GM23248 (cell line): ENCODE measurements around the gene IGLON5. TPM values are rescaled to one million over a fixed set of nuclear protein-coding genes. Genes with fewer than 3 reads are reported as not detected.

Experiments
- DNase-seq: peaks from one replicate; pipeline ENCODE4 v3.0.0-alpha.2; 2015
- H2AFZ ChIP-seq: fragments of 200-600 bp; sonication (generic); 2 replicates; pipeline ENCODE4 v1.6.1; 2016; ENCODE audit warnings: antibody characterized with exemption
- H3F3A ChIP-seq: fragments of 200-600 bp; sonication (generic); 2 replicates; pipeline ENCODE4 v1.6.1; 2016; ENCODE audit warnings: mild to moderate bottlenecking, antibody characterized with exemption, mixed run types; ENCODE audit not compliant: insufficient read depth
- H3K27ac ChIP-seq: fragments of 200-600 bp; sonication (generic); 2 replicates; pipeline ENCODE4 v1.5.1; 2016; ENCODE audit warnings: mild to moderate bottlenecking
- H3K27me3 ChIP-seq: fragments of 200-600 bp; sonication (generic); replicated peaks from 2 replicates; pipeline ENCODE4 v1.6.1; 2016; ENCODE audit warnings: mild to moderate bottlenecking; ENCODE audit not compliant: insufficient read depth
- H3K36me3 ChIP-seq: fragments of 200-600 bp; sonication (generic); 2 replicates; pipeline ENCODE4 v1.6.1; 2016; ENCODE audit warnings: low read depth, mild to moderate bottlenecking
- H3K4me1 ChIP-seq: fragments of 200-600 bp; sonication (generic); 2 replicates; pipeline ENCODE4 v1.6.1; 2016; ENCODE audit warnings: mild to moderate bottlenecking; ENCODE audit not compliant: insufficient read depth
- H3K4me2 ChIP-seq: fragments of 200-600 bp; sonication (generic); one replicate; pipeline ENCODE4 v1.6.1; 2016; ENCODE audit warnings: mild to moderate bottlenecking; ENCODE audit not compliant: unreplicated experiment
- H3K4me3 ChIP-seq: fragments of 200-600 bp; sonication (generic); 2 replicates; pipeline ENCODE4 v1.5.1; 2016; ENCODE audit warnings: mild to moderate bottlenecking
- H3K79me2 ChIP-seq: fragments of 200-600 bp; sonication (generic); 2 replicates; pipeline ENCODE4 v1.6.1; 2016; ENCODE audit warnings: mild to moderate bottlenecking; ENCODE audit not compliant: insufficient read depth
- H3K9ac ChIP-seq: fragments of 200-600 bp; sonication (generic); 2 replicates; pipeline ENCODE4 v1.6.1; 2016; ENCODE audit warnings: mild to moderate bottlenecking
- H3K9me2 ChIP-seq: fragments of 200-600 bp; sonication (generic); 2 replicates; pipeline ENCODE4 v1.6.1; 2016; ENCODE audit warnings: mixed run types, mild to moderate bottlenecking, moderate library complexity; ENCODE audit not compliant: insufficient read depth
- H3K9me3 ChIP-seq: fragments of 200-600 bp; sonication (generic); one replicate; pipeline ENCODE4 v1.6.1; 2017; ENCODE audit warnings: low read depth
- H4K20me1 ChIP-seq: fragments of 200-600 bp; sonication (generic); 2 replicates; pipeline ENCODE4 v1.6.0; 2016; ENCODE audit not compliant: insufficient read depth
- EZH2 ChIP-seq: fragments of 200-600 bp; sonication (generic); IDR thresholded peaks from 2 replicates; pipeline ENCODE4 v1.6.1; 2018; ENCODE audit warnings: antibody characterized with exemption, mild to moderate bottlenecking; ENCODE audit not compliant: insufficient read depth, poor library complexity, severe bottlenecking
- EZH2phosphoT487 ChIP-seq: fragments of 200-600 bp; sonication (generic); IDR thresholded peaks from 2 replicates; pipeline ENCODE4 v1.6.1; 2018; ENCODE audit warnings: antibody characterized with exemption, moderate library complexity, mild to moderate bottlenecking, low read depth; ENCODE audit not compliant: insufficient read depth
- WGBS, 2 experiments: methylation state at CpG; one replicate each; pipeline ENCODE4 v1.1.6; 2015 to 2017; ENCODE audit warnings: low lambda C conversion rate in 2 of 2, low coverage in 1 of 2; ENCODE audit errors: missing lambda C conversion rate in 2 of 2; 5-methylcytosine and 5-hydroxymethylcytosine counted together
- in situ Hi-C: fragments of 300-500 bp; cut with MboI; formaldehyde crosslinking; loops from 2 replicates; pipeline ENCODE4 v1.15.0; 2020
- polyA plus RNA-seq: library from polyadenylated mRNA; unstranded; fragments of >200 nt; fragmentation: Nextera tagmentation; extraction: Ambion mirVana; gene quantifications from 2 replicates; pipeline ENCODE4 v1.2.1, GENCODE V29; 2016
- total RNA-seq: library from RNA; depleted of rRNA; stranded (reverse); fragments of >200 nt; shearing (Covaris generic); gene quantifications from 2 replicates; pipeline ENCODE4 v1.2.3, GENCODE V29; 2014; rRNA removed

Gene IGLON5
- total RNA-seq (not detected in 2 replicates), polyA plus RNA-seq (not detected in 2 replicates)

DNA sequence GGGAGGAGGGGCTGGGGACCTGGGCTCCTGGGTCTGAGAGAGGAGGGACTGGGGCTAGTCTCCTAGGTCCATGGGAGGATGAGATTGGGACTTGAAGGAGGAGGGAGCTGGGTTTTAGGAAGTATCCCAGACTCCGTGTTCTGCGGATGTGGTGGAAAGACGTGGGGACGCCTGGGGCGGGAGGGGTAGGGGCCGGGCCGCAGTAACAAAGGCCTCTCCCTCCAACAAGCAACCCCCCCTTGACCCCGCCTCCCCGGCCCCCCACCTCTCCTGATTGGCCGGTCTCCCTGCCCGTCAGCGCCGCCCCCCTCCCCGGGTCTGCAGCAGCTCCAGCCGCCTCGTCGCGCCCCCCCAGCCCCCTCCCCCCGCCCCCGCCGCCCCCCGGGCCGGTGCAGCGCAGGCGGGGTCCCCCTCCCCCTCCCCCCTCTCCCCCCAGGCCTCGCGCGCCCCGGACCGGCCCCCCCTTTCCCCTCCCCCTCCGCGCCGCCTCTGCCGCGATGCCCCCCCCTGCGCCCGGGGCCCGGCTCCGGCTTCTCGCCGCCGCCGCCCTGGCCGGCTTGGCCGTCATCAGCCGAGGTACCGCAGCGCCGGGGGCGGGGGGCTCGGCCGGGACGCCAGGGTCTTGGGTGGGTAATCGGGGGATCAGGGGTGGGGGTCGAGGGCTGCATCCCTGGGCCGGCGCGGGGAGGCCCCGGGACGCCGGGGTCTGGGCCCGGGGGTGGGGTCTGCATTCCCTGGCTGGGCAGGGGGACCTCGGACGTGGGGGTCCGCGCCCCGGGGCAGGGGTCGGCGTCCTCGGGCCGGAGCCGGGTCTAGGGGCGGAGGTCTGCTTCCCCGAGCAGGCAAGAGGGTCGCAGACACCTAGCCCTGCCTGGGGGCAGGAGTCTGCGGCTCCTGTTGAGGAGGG is at the start of gene IGLON5:
Gene IGLON5, plus strand, starts transcription at position 294 of the 907 bp plus-strand sequence. Its CDS starts 204 bp downstream, at position 498.
- 3 to 5% methylated on average over 4 to 57 of the region's 76 CpGs for WGBS, 2 experiments
- Histone ChIP-seq H3K36me3 (no peaks in the 10 kb centered on the region), H4K20me1 (no peaks in the 10 kb centered on the region), H3K9me2 (no peaks in the 10 kb centered on the region), H3K9ac (no peak within 1 kb of the TSS), H3F3A (no peaks in the 10 kb centered on the region), H3K27me3 (no peaks in the 10 kb centered on the region), H3K27ac (no peak within 1 kb of the TSS), H3K4me2 (no peak within 1 kb of the TSS), H3K79me2 (no peaks in the 10 kb centered on the region), H3K4me3 (no peak within 1 kb of the TSS), H2AFZ (no peak within 1 kb of the TSS), H3K9me3 (no peaks in the 10 kb centered on the region), H3K4me1 (no peaks in the 10 kb centered on the region)
- DNase-seq, result no peak
- TF ChIP-seq EZH2, result no peak
- TF ChIP-seq EZH2phosphoT487, result no peak
- in situ Hi-C loops, result no loop called here

DNA sequence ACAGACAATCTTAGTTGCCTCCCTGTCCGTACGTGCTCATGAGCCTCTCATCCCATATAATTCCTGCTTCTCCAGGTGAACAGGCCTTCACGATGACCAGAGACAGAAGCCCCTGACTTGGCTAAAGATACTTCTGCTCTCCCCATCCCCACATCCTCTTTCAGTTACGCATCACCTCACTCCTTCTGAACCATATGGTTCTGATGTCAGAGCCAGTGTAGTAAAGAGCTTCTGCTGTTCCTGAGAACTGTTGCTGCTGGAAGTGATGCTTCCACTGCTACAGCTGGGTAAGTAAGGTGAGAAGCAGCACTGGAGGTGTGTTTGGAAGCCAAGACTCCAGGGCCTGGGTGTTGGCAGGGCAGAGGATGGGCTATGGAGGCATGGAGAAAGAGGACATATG is 47.6 kb upstream of the IGLON5 start:
- Histone ChIP-seq H3F3A (no peaks in the 10 kb centered on the region), H3K9me2 (no peaks in the 10 kb centered on the region), H3K9me3 (no peaks in the 10 kb centered on the region), H2AFZ (no peak overlapping the region), H3K36me3 (no peaks in the 10 kb centered on the region), H3K79me2 (no peaks in the 10 kb centered on the region), H3K9ac (no peak overlapping the region), H3K4me2 (no peak overlapping the region), H3K4me1 (no peaks in the 10 kb centered on the region), H3K27me3 (peaks cover 3% of the 10 kb centered on the region; the same call in 1 of the 2 replicates), H4K20me1 (no peaks in the 10 kb centered on the region), H3K27ac (no peak overlapping the region), H3K4me3 (no peak overlapping the region)
- no peak for DNase-seq
- in situ Hi-C loops, result no loop called here
- 31 to 33% methylated on average over 4 of the region's 4 CpGs for WGBS, 2 experiments
- TF ChIP-seq EZH2, result no peak
- no peak for TF ChIP-seq EZH2phosphoT487

DNA sequence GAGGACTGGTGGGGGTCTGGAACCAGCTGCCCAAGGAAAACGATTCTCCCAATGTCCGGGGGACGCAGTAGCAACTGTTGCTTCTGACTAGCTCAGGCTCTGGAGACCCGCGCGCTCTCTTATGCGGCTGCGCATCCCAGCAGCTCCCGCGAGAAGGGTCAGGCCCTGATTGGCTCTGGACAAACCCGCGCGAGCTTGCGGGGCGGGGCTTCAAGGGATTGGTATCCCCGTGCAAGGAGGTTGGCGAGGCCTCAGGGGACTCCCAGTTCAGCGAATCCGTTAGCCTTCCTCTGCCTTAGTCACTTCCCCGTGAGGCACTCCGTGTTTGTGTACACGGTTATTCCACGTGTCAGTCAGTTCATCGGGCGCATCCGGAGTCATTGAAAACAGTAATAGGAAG is 40.4 kb upstream of the IGLON5 start:
- no peak for DNase-seq
- no peak overlapping the region for H2AFZ ChIP-seq
- H3K79me2 ChIP-seq, result no peaks in the 10 kb centered on the region
- H3K36me3 ChIP-seq, result no peaks in the 10 kb centered on the region
- no peaks in the 10 kb centered on the region for H3K9me3 ChIP-seq
- no peak overlapping the region for H3K4me2 ChIP-seq
- TF ChIP-seq EZH2, result no peak
- no peak for TF ChIP-seq EZH2phosphoT487
- no peaks in the 10 kb centered on the region for H4K20me1 ChIP-seq
- no peak overlapping the region for H3K4me3 ChIP-seq
- WGBS, 2 experiments, result 52 to 58% methylated on average over 26 of the region's 26 CpGs
- in situ Hi-C loops, result no loop called here
- H3K9ac ChIP-seq, result no peak overlapping the region
- no peaks in the 10 kb centered on the region for H3K4me1 ChIP-seq
- H3F3A ChIP-seq, result no peaks in the 10 kb centered on the region
- H3K27ac ChIP-seq, result no peak overlapping the region
- H3K9me2 ChIP-seq, result no peaks in the 10 kb centered on the region
- H3K27me3 ChIP-seq, result no peaks in the 10 kb centered on the region; the same call in 1 of the 2 replicates

- no peaks in the 10 kb centered on the region for H4K20me1 ChIP-seq
- no peaks in the 10 kb centered on the region for H3K9me2 ChIP-seq
- H3K9ac ChIP-seq, result no peak overlapping the region
- H3K79me2 ChIP-seq, result no peaks in the 10 kb centered on the region
- H2AFZ ChIP-seq, result no peak overlapping the region
- H3K4me1 ChIP-seq, result no peaks in the 10 kb centered on the region
- H3K27me3 ChIP-seq, result no peaks in the 10 kb centered on the region; the same call in 1 of the 2 replicates
- in situ Hi-C loops, result no loop called here
- no peaks in the 10 kb centered on the region for H3F3A ChIP-seq
- H3K27ac ChIP-seq, result no peak overlapping the region
- TF ChIP-seq EZH2phosphoT487, result no peak
- no peak for TF ChIP-seq EZH2
- no peaks in the 10 kb centered on the region for H3K9me3 ChIP-seq
- no peak overlapping the region for H3K4me3 ChIP-seq
- DNase-seq, result no peak
- no peaks in the 10 kb centered on the region for H3K36me3 ChIP-seq
- 35 to 37% methylated on average over 6 of the region's 6 CpGs for WGBS, 2 experiments
- no peak overlapping the region for H3K4me2 ChIP-seq
These were observed 39.1 kb upstream of the IGLON5 start for GRCh38 chr19:51272183-51272810.
